OCI-M2 (cell line): Measurements from ENCODE around the gene SLC5A1.
"Not testable (repeated sequence)": the region's sequence is repeated elsewhere in the genome, so short reads cannot be mapped to it uniquely, and the experiment has no call there.

Experiments
- DNase-seq: peaks from one replicate; lab custom pipeline; 2025; ENCODE audit not compliant: unreplicated experiment; lab: John Stamatoyannopoulos, UW

Gene SLC5A1

GRCh38 chr22:32083814-32084213, 40.8 kb downstream of the SLC5A1 start:
- no peak for DNase-seq

GRCh38 chr22:32088084-32088483, 45.0 kb downstream of the SLC5A1 start:
- DNase-seq: no peak

- no peak for DNase-seq
Measured at GRCh38 chr22:32097018-32097417, 54.0 kb downstream of the SLC5A1 start.

- no peak for DNase-seq
Measured at GRCh38 chr22:32097881-32098499, 54.9 kb downstream of the SLC5A1 start.

- DNase-seq: no peak
Measured at GRCh38 chr22:32100711-32101110, 57.6 kb downstream of the SLC5A1 start.

GRCh38 chr22:32103658-32104315, 60.7 kb downstream of the SLC5A1 start:
- DNase-seq: no peak

GRCh38 chr22:32106930-32107329, 63.9 kb downstream of the SLC5A1 start:
- no peak for DNase-seq

- no peak for DNase-seq
Measured at GRCh38 chr22:32112380-32112779, 69.3 kb downstream of the SLC5A1 start.

GRCh38 chr22:32119568-32120235, 76.6 kb downstream of the SLC5A1 start:
- DNase-seq: no peak

- DNase-seq: no peak
Measured at GRCh38 chr22:32120603-32121002, 77.5 kb downstream of the SLC5A1 start.

GRCh38 chr22:32122899-32123298, 79.8 kb downstream of the SLC5A1 start:
- no peak for DNase-seq

- no peak for DNase-seq
Measured at GRCh38 chr22:32123657-32124056, 80.6 kb downstream of the SLC5A1 start.

GRCh38 chr22:32127904-32128303, 84.8 kb downstream of the SLC5A1 start:
- no peak for DNase-seq

- DNase-seq: no peak
Measured at GRCh38 chr22:32130464-32130863, 87.4 kb downstream of the SLC5A1 start.

GRCh38 chr22:32132126-32132525, 89.1 kb downstream of the SLC5A1 start:
- no peak for DNase-seq

GRCh38 chr22:32132783-32133182, 89.7 kb downstream of the SLC5A1 start:
- DNase-seq: no peak

- not testable (repeated sequence) for DNase-seq
Measured at GRCh38 chr22:32134796-32135195, 91.7 kb downstream of the SLC5A1 start.

- DNase-seq: not testable (repeated sequence)
Measured at GRCh38 chr22:32135958-32136357, 92.9 kb downstream of the SLC5A1 start.

- DNase-seq: not testable (repeated sequence)
Measured at GRCh38 chr22:32136881-32137280, 93.8 kb downstream of the SLC5A1 start.

- DNase-seq: not testable (repeated sequence)
Measured at GRCh38 chr22:32137731-32138324, 94.8 kb downstream of the SLC5A1 start.

GRCh38 chr22:32138576-32138975, 95.5 kb downstream of the SLC5A1 start:
- DNase-seq: not testable (repeated sequence)

GRCh38 chr22:32140688-32141087, 97.6 kb downstream of the SLC5A1 start:
- DNase-seq: not testable (repeated sequence)
